Left kidney (tissue), 2 donors: Measurements from ENCODE around the gene ZNF200. TPM values are rescaled to one million over a fixed set of nuclear protein-coding genes. Genes with fewer than 3 reads are reported as not detected.
"Not testable (repeated sequence)": the region's sequence is repeated elsewhere in the genome, so short reads cannot be mapped to it uniquely, and the experiment has no call there.

Experiments
- DNase-seq: peaks from one replicate; pipeline ENCODE4 v3.0.0-alpha.2; 2013
- polyA plus RNA-seq: library from polyadenylated mRNA; unstranded; fragments of 120-200 nt; gene quantifications from one replicate; pipeline ENCODE4 v1.2.1, GENCODE V29; 2013; ENCODE audit not compliant: insufficient read length

ZNF200 gene
- polyA plus RNA-seq, 1 donor: 16.9 TPM

- not testable (repeated sequence) for DNase-seq
Measured at GRCh38 chr16:3205939-3206338, 29.0 kb downstream of the ZNF200 start.

GRCh38 chr16:3202903-3203539 is 31.9 kb downstream of the ZNF200 start:
- no peak for DNase-seq

GRCh38 chr16:3198334-3199072 is 36.5 kb downstream of the ZNF200 start:
- no peak for DNase-seq

DNA sequence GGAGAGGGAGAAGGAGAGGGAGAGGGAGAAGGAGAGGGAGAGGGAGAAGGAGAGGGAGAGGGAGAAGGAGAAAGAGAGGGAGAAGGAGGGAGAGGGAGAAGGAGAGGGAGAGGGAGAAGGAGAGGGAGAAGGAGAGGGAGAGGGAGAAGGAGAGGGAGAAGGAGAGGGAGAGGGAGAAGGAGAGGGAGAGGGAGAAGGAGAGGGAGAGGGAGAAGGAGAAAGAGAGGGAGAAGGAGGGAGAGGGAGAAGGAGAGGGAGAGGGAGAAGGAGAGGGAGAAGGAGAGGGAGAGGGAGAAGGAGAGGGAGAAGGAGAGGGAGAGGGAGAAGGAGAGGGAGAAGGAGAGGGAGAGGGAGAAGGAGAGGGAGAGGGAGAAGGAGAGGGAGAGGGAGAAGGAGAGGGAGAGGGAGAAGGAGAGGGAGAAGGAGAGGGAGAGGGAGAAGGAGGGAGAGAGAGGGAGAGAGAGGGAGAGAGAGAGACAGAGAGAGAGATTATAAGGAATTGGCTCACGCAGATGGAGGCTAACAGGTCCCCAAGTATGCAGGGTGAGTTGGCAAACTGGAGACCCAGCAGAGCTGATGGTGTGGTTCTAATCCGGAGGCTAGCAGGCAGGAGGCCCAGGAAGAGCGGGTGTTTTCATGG is 37.1 kb downstream of the ZNF200 start:
- not testable (repeated sequence) for DNase-seq

- no peak for DNase-seq
Measured at GRCh38 chr16:3195975-3196374, 39.0 kb downstream of the ZNF200 start.

GRCh38 chr16:3194792-3195191 is 40.2 kb downstream of the ZNF200 start:
- DNase-seq: no peak

GRCh38 chr16:3193221-3194212 is 41.4 kb downstream of the ZNF200 start:
- no peak for DNase-seq

- DNase-seq: no peak
Measured at GRCh38 chr16:3192476-3193019, 42.4 kb downstream of the ZNF200 start.

GRCh38 chr16:3190949-3191353 is 44.0 kb downstream of the ZNF200 start:
- DNase-seq: no peak

- no peak for DNase-seq
Measured at GRCh38 chr16:3189869-3190268, 45.1 kb downstream of the ZNF200 start.

DNA sequence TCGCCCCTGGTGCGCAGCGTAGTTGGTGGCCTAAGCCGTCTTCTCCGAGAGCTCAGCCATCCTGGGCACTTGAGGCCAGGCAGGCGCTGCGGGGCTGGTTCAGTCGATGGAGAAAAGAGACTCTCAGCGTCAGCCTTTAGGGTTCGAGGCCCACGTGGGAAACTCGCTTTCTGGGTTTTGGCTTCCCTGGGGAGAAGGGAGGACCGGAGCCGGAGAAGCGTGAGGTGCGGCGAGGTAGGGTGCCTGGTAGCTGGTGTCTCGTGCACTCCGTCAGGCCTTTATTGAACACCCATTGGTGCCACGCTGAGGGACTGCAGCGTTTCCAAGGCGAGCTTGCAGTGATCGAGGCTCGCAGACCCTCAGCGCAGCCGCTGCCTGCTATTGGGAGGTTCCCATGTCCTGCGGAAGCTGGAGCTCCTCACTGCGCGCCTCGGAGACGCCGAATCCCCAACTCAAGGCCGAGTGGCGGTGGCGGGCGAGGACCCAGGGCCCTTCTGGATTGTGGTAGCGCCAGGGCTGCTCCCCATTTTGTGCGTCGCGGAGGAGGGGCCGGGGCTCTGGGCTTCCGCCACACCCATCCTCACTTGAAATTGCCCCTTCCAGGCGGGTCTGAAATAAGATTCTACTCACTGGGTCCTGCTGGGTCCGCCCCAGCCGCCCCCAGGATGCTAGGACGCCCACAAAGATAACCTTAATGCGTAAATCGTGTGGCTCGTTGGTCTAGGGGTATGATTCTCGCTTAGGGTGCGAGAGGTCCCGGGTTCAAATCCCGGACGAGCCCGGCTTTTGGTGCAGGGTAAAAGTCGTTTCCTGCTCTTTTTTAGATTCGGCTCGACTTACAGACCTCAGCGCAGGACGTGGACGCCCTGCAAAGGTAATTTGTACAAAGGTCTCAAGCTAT is 45.8 kb downstream of the ZNF200 start:
- no peak for DNase-seq

GRCh38 chr16:3188675-3188924 is 46.4 kb downstream of the ZNF200 start:
- DNase-seq: no peak

GRCh38 chr16:3187798-3188674 is 46.9 kb downstream of the ZNF200 start, which contains the start of gene OR1F1:
OR1F1 (plus strand) TSS chr16:3188204.
- DNase-seq: no peak

DNA sequence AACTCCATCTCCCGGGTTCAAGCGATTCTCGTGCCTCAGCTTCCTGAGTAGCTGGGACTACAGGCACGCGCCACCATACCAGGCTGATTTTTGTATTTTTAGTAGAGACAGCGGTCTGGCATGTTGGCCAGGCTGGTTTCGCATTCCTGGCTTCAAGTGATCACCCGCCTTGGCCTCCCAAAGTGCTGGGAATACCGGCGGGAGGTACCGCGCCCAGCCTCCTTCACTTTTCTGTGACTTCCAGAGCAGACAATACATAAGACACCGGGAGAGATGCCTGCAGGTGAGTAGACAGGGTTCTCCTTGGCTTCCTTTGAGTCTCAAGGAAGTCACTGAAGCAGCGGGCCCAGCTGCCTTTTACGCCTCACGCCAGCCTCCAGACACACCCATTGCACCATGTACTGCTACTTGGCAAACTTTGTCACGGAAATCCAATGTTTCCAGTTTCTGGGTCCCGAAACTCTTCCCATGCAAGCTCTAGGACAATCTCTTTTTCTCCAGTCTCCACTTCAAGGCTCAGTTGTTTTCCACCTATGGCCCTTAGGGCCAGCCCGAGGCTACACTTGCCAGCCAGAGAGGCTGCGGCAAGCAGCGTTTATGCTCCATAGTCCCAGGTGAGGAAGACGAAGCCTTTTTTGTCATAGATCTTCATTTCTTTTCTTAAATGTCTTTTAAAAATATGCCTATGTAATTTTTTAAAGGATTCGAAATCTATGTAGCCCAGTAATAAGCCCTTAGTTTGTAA is 47.8 kb downstream of the ZNF200 start:
- no peak for DNase-seq

DNA sequence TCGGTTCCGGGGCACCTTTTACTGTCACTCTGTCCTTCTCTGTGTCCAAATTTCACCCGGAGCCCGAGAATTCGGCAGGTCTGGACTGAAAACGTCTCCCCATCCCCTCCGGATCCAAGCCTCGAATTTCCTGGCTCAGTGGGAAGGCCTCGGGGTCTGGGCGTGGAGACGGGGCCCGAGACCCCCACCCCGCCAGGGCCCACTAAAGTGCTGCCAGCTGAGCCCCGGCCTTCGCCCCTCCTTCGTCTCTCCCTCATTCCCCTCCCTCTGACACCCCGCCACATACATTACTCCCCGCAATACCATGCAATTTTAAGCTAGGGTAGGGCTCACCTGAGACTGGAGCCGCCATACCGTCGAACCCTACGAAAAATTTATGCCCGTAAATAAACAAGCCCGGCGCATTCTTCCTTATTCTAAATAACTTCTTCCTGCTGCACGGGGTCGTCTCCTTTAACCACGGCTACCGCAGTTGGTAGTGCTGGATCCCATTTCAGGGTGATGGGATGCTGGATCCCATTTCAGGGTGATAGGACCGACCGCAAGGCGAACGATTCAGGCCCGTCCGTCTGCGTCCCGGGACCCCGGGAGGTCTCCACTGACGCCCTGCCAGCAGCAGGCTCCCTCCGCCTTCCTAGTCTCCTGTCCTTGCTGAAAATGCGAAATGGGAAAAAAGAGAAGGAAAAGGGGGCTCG is 51.4 kb downstream of the ZNF200 start:
- DNase-seq: no peak

GRCh38 chr16:3182608-3183444 is 52.1 kb downstream of the ZNF200 start:
- no peak for DNase-seq

DNA sequence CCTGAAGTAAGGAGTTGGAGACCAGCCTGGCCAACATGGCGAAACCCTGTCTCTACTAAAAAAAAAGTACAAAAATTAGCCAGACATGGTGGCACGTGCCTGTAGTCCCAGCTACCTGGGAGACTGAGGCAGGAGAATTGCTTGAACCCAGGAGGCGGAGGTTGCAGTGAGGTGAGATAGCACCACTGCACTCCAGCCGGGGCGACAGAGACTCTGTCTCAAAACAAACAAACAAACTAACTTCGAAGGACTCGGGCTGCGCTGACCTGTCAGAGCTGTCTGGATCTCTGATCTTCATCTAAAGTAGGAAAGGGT is 52.7 kb downstream of the ZNF200 start:
- DNase-seq: not testable (repeated sequence)

- DNase-seq: no peak
Measured at GRCh38 chr16:3180445-3180878, 54.5 kb downstream of the ZNF200 start.
